SK-N-SH treated with all-trans-retinoic acid at 6 μM for 48 hours (cell line): ENCODE data around the gene ZNF22.
A peak's percentile ranks its signal among the peaks of the same experiment; 100 is the strongest.

Source experiments
- ATAC-seq: fragments of 200-7000 bp; cut with Tn5 transposase; 3 replicates; pipeline ENCODE4 v1.9.1; 2020; ENCODE audit warnings: mild to moderate bottlenecking, moderate library complexity
- ARNTL ChIP-seq: fragments of 450-650 bp; formaldehyde crosslinking; IDR thresholded peaks from 2 replicates; pipeline ENCODE4 v1.5.0; 2020; ENCODE audit warnings: low read depth, mild to moderate bottlenecking, moderate library complexity, borderline replicate concordance
- CREB5 ChIP-seq: fragments of 250-450 bp; sonication (Bioruptor Pico); IDR thresholded peaks from 2 replicates; pipeline ENCODE4 v1.5.1; 2020; ENCODE audit warnings: low read depth, mild to moderate bottlenecking, moderate library complexity
- CSDC2 ChIP-seq: fragments of 250-450 bp; sonication (Bioruptor Pico); IDR thresholded peaks from 2 replicates; pipeline ENCODE4 v1.5.0; 2020; ENCODE audit warnings: mild to moderate bottlenecking, moderate library complexity
- CSRNP3 ChIP-seq: fragments of 250-450 bp; sonication (Bioruptor Pico); IDR thresholded peaks from 2 replicates; pipeline ENCODE4 v1.5.1; 2021; ENCODE audit warnings: mild to moderate bottlenecking, moderate library complexity
- ESRRG ChIP-seq: fragments of 250-450 bp; sonication (Bioruptor Pico); IDR thresholded peaks from 2 replicates; pipeline ENCODE4 v1.6.1; 2021; ENCODE audit warnings: mild to moderate bottlenecking
- ISL1 ChIP-seq: fragments of 250-450 bp; sonication (Bioruptor Pico); IDR thresholded peaks from 2 replicates; pipeline ENCODE4 v2.1.2; 2022; ENCODE audit warnings: mild to moderate bottlenecking, moderate library complexity
- OSR1 ChIP-seq: fragments of 250-450 bp; sonication (Bioruptor Pico); IDR thresholded peaks from 2 replicates; pipeline ENCODE4 v1.8.0; 2022; ENCODE audit warnings: moderate library complexity, mild to moderate bottlenecking, inconsistent platforms
- PATZ1 ChIP-seq: fragments of 250-450 bp; sonication (Bioruptor Pico); IDR thresholded peaks from 2 replicates; pipeline ENCODE4 v1.8.0; 2020; ENCODE audit warnings: mild to moderate bottlenecking, moderate library complexity, borderline replicate concordance
- POU6F1 ChIP-seq: fragments of 250-450 bp; sonication (Bioruptor Pico); IDR thresholded peaks from 2 replicates; pipeline ENCODE4 v1.8.0; 2021; ENCODE audit warnings: low read depth, mild to moderate bottlenecking, moderate library complexity, borderline replicate concordance
- PPARA ChIP-seq: fragments of 250-450 bp; sonication (Bioruptor Pico); IDR thresholded peaks from 2 replicates; pipeline ENCODE4 v1.5.0; 2020; ENCODE audit warnings: mild to moderate bottlenecking, borderline replicate concordance
- RARB ChIP-seq: fragments of 250-450 bp; sonication (Bioruptor Pico); IDR thresholded peaks from 2 replicates; pipeline ENCODE4 v1.8.0; 2021; ENCODE audit warnings: mild to moderate bottlenecking, moderate library complexity
- SNAI2 ChIP-seq: fragments of 250-450 bp; sonication (Bioruptor Pico); IDR thresholded peaks from 2 replicates; pipeline ENCODE4 v1.5.0; 2020; ENCODE audit warnings: mild to moderate bottlenecking, moderate library complexity
- TCF4 ChIP-seq: fragments of 250-450 bp; sonication (Bioruptor Pico); IDR thresholded peaks from 2 replicates; pipeline ENCODE4 v1.8.0; 2021; ENCODE audit warnings: mild to moderate bottlenecking, moderate library complexity, borderline replicate concordance
- TOX ChIP-seq: fragments of 250-450 bp; sonication (Bioruptor Pico); IDR thresholded peaks from 2 replicates; pipeline ENCODE4 v1.8.0; 2021; ENCODE audit warnings: mild to moderate bottlenecking, moderate library complexity, borderline replicate concordance
- ZFP3 ChIP-seq: fragments of 250-450 bp; sonication (Bioruptor Pico); IDR thresholded peaks from 2 replicates; pipeline ENCODE4 v1.5.0; 2020; ENCODE audit warnings: mild to moderate bottlenecking, moderate library complexity
- ZFP30 ChIP-seq: fragments of 450-650 bp; formaldehyde crosslinking; IDR thresholded peaks from 2 replicates; pipeline ENCODE4 v1.5.0; 2022; ENCODE audit warnings: mild to moderate bottlenecking, moderate library complexity
- ZNF565 ChIP-seq: fragments of 450-650 bp; formaldehyde crosslinking; conservative IDR thresholded peaks from 2 replicates; pipeline ENCODE4 v1.5.0; 2020; ENCODE audit warnings: low read depth, mild to moderate bottlenecking, moderate library complexity
- ZNF70 ChIP-seq: fragments of 450-650 bp; formaldehyde crosslinking; IDR thresholded peaks from 2 replicates; pipeline ENCODE4 v1.5.0; 2020; ENCODE audit warnings: mild to moderate bottlenecking, moderate library complexity
- ZNF8 ChIP-seq: fragments of 450-650 bp; formaldehyde crosslinking; IDR thresholded peaks from 2 replicates; pipeline ENCODE4 v1.5.0; 2020; ENCODE audit warnings: mild to moderate bottlenecking, moderate library complexity

Gene ZNF22

GRCh38 chr10:44961931-44962750 is 38.6 kb upstream of the ZNF22 start (continued):
- TF ChIP-seq PATZ1 (CRISPR knock-in tag) (no peak), ZNF8 (no peak), TCF4 (CRISPR knock-in tag) (no peak), CSRNP3 (CRISPR knock-in tag) (no peak), ZNF70 (no peak), ZNF565 (CRISPR knock-in tag) (no peak), SNAI2 (CRISPR knock-in tag) (no peak)

GRCh38 chr10:44962870-44963738 is 37.6 kb upstream of the ZNF22 start:
- TF ChIP-seq CSDC2 (no peak), ZNF70 (peak; percentile 93), CREB5 (no peak), ISL1 (no peak), ZFP3 (CRISPR knock-in tag) (no peak)
- ATAC-seq, result no peak

GRCh38 chr10:44963772-44964633 is 36.7 kb upstream of the ZNF22 start:
- no peak for TF ChIP-seq POU6F1
- TF ChIP-seq ESRRG (CRISPR knock-in tag), result no peak
- TF ChIP-seq PPARA (CRISPR knock-in tag), result no peak
- no peak for TF ChIP-seq ARNTL (CRISPR knock-in tag)
- no peak for TF ChIP-seq RARB
- no peak for TF ChIP-seq ZNF8
- no peak for TF ChIP-seq CSRNP3 (CRISPR knock-in tag)
- no peak for TF ChIP-seq OSR1 (CRISPR knock-in tag)
- TF ChIP-seq ZFP30 (CRISPR knock-in tag), result no peak
- TF ChIP-seq TOX (CRISPR knock-in tag), result no peak
- no peak for TF ChIP-seq ZNF70
- no peak for ATAC-seq
